ENCODE data around the gene UQCRH. TPM values are rescaled to one million over a fixed set of nuclear protein-coding genes. Genes with fewer than 3 reads are reported as not detected.
"Not testable (repeated sequence)": the region's sequence is repeated elsewhere in the genome, so short reads cannot be mapped to it uniquely, and the experiment has no call there.

Gene UQCRH
- total RNA-seq, 1 donor from 2014 or later = 221 TPM

- Mint-ChIP-seq H3K27me3 (no peaks in the 10 kb centered on the region), H3K27ac (no peak overlapping the region)
- DNase-seq (ENCODE audit: low spot score, unreplicated experiment) = no peak
Measured at GRCh38 chr1:46335081-46335480, 31.6 kb downstream of the UQCRH start.

GRCh38 chr1:46337409-46337808 is 33.9 kb downstream of the UQCRH start:
- not testable (repeated sequence) for H3K4me3 Mint-ChIP-seq (ENCODE audit: low read depth); DNase-seq (ENCODE audit: low spot score, unreplicated experiment); H3K9me3 Mint-ChIP-seq (ENCODE audit: low read depth); H3K27me3 Mint-ChIP-seq; H3K36me3 Mint-ChIP-seq (ENCODE audit: insufficient read depth); H3K27ac Mint-ChIP-seq
- peaks cover 23% of the 10 kb centered on the region for H3K4me1 Mint-ChIP-seq (ENCODE audit: low read depth)

More at GRCh38 chr1:46335081-46335480, 31.6 kb downstream of the UQCRH start:
- Mint-ChIP-seq H3K9me3 (ENCODE audit: low read depth) (no peaks in the 10 kb centered on the region), H3K36me3 (ENCODE audit: insufficient read depth) (no peaks in the 10 kb centered on the region), H3K4me1 (ENCODE audit: low read depth) (peaks cover 6% of the 10 kb centered on the region), H3K4me3 (ENCODE audit: low read depth) (no peak overlapping the region)
- TF ChIP-seq CTCF (IDR thresholded peaks at IDR 0.05; ENCODE audit: unreplicated experiment) = no peak

GRCh38 chr1:46340404-46341221 is 37.1 kb downstream of the UQCRH start, which contains the start of gene NSUN4:
TSS of gene NSUN4 (plus strand) at chr1:46340807. CDS start at chr1:46340827, 20 bp downstream.
- Mint-ChIP-seq H3K4me1 (ENCODE audit: low read depth) (peaks cover 26% of the 10 kb centered on the region), H3K36me3 (ENCODE audit: insufficient read depth) (peaks cover 13% of the 10 kb centered on the region), H3K4me3 (ENCODE audit: low read depth) (peak within 1 kb of the TSS; percentile 100), H3K9me3 (ENCODE audit: low read depth) (no peaks in the 10 kb centered on the region), H3K27ac (peak within 1 kb of the TSS; percentile 99), H3K27me3 (no peaks in the 10 kb centered on the region)
- peak; percentile 75 for DNase-seq (ENCODE audit: low spot score, unreplicated experiment)
- TF ChIP-seq CTCF (IDR thresholded peaks at IDR 0.05; ENCODE audit: unreplicated experiment) = peak; percentile 63

- DNase-seq (ENCODE audit: low spot score, unreplicated experiment) = no peak
- TF ChIP-seq CTCF (IDR thresholded peaks at IDR 0.05; ENCODE audit: unreplicated experiment) = no peak
- Mint-ChIP-seq H3K4me1 (ENCODE audit: low read depth) (peaks cover 26% of the 10 kb centered on the region), H3K4me3 (ENCODE audit: low read depth) (peak overlapping the region; percentile 100), H3K36me3 (ENCODE audit: insufficient read depth) (peaks cover 13% of the 10 kb centered on the region), H3K27me3 (no peaks in the 10 kb centered on the region), H3K9me3 (ENCODE audit: low read depth) (no peaks in the 10 kb centered on the region), H3K27ac (peak overlapping the region; percentile 99)
Measured at GRCh38 chr1:46341222-46342083, 38.0 kb downstream of the UQCRH start.

DNA sequence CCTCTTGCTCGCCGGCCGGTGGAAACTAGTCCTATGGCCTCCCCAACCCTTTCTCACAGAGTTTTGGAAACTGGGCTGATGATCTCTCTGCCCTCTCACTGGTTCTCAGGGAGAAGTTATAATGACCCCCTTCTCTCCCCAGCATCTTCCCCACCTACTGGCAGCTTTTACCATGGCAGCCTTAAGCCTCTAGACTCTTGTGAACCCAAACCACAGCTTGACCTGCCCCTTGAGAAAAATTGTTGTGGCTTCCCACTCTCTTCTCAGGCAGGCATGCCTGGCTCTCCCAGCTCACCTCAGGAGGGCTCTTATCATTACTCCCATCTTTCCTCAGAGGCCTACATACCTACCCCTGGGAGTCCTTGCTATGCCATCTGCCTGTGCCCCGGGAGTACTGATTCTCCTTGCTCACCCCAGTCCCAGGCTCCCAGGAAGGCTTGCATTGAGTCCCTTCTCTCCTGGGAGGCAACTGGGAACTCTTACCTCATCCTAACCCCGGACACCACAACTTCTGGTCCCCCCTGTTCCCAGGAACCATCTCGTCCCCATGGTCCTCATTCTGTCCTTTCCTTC is 38.7 kb downstream of the UQCRH start:
- Mint-ChIP-seq H3K27ac (peak overlapping the region; percentile 99), H3K9me3 (ENCODE audit: low read depth) (no peaks in the 10 kb centered on the region), H3K4me3 (ENCODE audit: low read depth) (peak overlapping the region; percentile 100), H3K27me3 (no peaks in the 10 kb centered on the region), H3K36me3 (ENCODE audit: insufficient read depth) (peaks cover 14% of the 10 kb centered on the region), H3K4me1 (ENCODE audit: low read depth) (peaks cover 26% of the 10 kb centered on the region)
- no peak for DNase-seq (ENCODE audit: low spot score, unreplicated experiment)
- peak; percentile 39 for TF ChIP-seq CTCF (IDR thresholded peaks at IDR 0.05; ENCODE audit: unreplicated experiment)

Measured in progenitor cell of endocrine pancreas (in vitro differentiated cells).